HCT116 (cell line): ENCODE data around the gene SFXN2.

Source experiments
- JUND ChIP-seq: IDR thresholded peaks from 2 replicates; pipeline ENCODE4 v1.6.1; 2012
- POLR2AphosphoS5 ChIP-seq: IDR thresholded peaks from 2 replicates; pipeline ENCODE4 v1.6.1; 2011; ENCODE audit warnings: mild to moderate bottlenecking, low read depth, low read length, moderate library complexity
- RAD21 ChIP-seq: IDR thresholded peaks from 2 replicates; pipeline ENCODE4 v1.6.1; 2012; ENCODE audit warnings: low read depth, mild to moderate bottlenecking
- SRF ChIP-seq: IDR thresholded peaks from 2 replicates; pipeline ENCODE4 v1.6.1; 2012; ENCODE audit warnings: low read depth
- TF ChIP-seq, protein P1 (sequence below), 3 experiments: fragments of 200-600 bp in 1 of 3; sonication (generic) in 1 of 3; IDR thresholded peaks in 2 of 3; conservative IDR thresholded peaks in 1 of 3; 2 replicates each; pipeline ENCODE4 v1.5.1; 2012 to 2017; ENCODE audit warnings: low read depth in 2 of 3, low read length in 2 of 3, antibody characterized with exemption in 1 of 3, borderline replicate concordance in 1 of 3, control low read depth in 1 of 3, mild to moderate bottlenecking in 1 of 3, mixed read lengths in 1 of 3, mixed run types in 1 of 3, moderate library complexity in 1 of 3; ENCODE audit not compliant: insufficient read depth in 1 of 3
- TF ChIP-seq, protein P2 (sequence below): IDR thresholded peaks from 2 replicates; pipeline ENCODE4 v1.6.1; 2012; ENCODE audit warnings: low read depth

- TF ChIP-seq, protein P1, sequence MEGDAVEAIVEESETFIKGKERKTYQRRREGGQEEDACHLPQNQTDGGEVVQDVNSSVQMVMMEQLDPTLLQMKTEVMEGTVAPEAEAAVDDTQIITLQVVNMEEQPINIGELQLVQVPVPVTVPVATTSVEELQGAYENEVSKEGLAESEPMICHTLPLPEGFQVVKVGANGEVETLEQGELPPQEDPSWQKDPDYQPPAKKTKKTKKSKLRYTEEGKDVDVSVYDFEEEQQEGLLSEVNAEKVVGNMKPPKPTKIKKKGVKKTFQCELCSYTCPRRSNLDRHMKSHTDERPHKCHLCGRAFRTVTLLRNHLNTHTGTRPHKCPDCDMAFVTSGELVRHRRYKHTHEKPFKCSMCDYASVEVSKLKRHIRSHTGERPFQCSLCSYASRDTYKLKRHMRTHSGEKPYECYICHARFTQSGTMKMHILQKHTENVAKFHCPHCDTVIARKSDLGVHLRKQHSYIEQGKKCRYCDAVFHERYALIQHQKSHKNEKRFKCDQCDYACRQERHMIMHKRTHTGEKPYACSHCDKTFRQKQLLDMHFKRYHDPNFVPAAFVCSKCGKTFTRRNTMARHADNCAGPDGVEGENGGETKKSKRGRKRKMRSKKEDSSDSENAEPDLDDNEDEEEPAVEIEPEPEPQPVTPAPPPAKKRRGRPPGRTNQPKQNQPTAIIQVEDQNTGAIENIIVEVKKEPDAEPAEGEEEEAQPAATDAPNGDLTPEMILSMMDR (IDR thresholded peaks at IDR 0.05 in 2 of 3, conservative IDR thresholded peaks at IDR 0.05 in 1 of 3; ENCODE audit: borderline replicate concordance in 1 of 3, insufficient read depth in 1 of 3, low read depth in 2 of 3, low read length in 2 of 3): no peak
- TF ChIP-seq JUND: no peak
- TF ChIP-seq, protein P2, sequence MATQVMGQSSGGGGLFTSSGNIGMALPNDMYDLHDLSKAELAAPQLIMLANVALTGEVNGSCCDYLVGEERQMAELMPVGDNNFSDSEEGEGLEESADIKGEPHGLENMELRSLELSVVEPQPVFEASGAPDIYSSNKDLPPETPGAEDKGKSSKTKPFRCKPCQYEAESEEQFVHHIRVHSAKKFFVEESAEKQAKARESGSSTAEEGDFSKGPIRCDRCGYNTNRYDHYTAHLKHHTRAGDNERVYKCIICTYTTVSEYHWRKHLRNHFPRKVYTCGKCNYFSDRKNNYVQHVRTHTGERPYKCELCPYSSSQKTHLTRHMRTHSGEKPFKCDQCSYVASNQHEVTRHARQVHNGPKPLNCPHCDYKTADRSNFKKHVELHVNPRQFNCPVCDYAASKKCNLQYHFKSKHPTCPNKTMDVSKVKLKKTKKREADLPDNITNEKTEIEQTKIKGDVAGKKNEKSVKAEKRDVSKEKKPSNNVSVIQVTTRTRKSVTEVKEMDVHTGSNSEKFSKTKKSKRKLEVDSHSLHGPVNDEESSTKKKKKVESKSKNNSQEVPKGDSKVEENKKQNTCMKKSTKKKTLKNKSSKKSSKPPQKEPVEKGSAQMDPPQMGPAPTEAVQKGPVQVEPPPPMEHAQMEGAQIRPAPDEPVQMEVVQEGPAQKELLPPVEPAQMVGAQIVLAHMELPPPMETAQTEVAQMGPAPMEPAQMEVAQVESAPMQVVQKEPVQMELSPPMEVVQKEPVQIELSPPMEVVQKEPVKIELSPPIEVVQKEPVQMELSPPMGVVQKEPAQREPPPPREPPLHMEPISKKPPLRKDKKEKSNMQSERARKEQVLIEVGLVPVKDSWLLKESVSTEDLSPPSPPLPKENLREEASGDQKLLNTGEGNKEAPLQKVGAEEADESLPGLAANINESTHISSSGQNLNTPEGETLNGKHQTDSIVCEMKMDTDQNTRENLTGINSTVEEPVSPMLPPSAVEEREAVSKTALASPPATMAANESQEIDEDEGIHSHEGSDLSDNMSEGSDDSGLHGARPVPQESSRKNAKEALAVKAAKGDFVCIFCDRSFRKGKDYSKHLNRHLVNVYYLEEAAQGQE: no peak
- TF ChIP-seq SRF: no peak
- no peak for TF ChIP-seq RAD21
- no peak for TF ChIP-seq POLR2AphosphoS5
These were observed 8.9 kb upstream of the SFXN2 start for GRCh38 chr10:102705531-102705930.
